IMR-90 (cell line): ENCODE results near the gene MAGEA8. TPM values are rescaled to one million over a fixed set of nuclear protein-coding genes. Genes with fewer than 3 reads are reported as not detected.

Experiments used
- ATAC-seq: fragments of 200-7000 bp; cut with Tn5 transposase; 2 replicates; pipeline ENCODE4 v1.9.1; 2020; ENCODE audit warnings: low read depth, mild to moderate bottlenecking, moderate library complexity
- BruUV-seq: library from RNA; stranded (reverse); fragments of 400-500 nt; replicated peaks from 2 replicates; lab custom pipeline; 2021; lab: Mats Ljungman, UMichigan
- CTCF ChIA-PET: fragments of 300-600 bp; formaldehyde crosslinking; extraction: SDS; loops from one replicate; lab custom pipeline; 2021; ENCODE audit warnings: antibody characterized with exemption; lab: Yijun Ruan, JAX
- POLR2A ChIA-PET: fragments of 300-600 bp; sonication (Branson Sonifier 250); formaldehyde crosslinking; loops from one replicate; lab custom pipeline; 2022; ENCODE audit warnings: antibody characterized with exemption; ENCODE audit not compliant: unreplicated experiment; lab: Charles Lee
- DNase-seq: peaks from one replicate; pipeline ENCODE4 v3.0.0; 2013
- H2AFZ ChIP-seq: replicated peaks from 2 replicates; pipeline ENCODE3; 2013; ENCODE audit warnings: low read length, mild to moderate bottlenecking; ENCODE audit not compliant: poor library complexity
- H2AK5ac ChIP-seq: 2 replicates; pipeline ENCODE4 v1.6.1; 2013; ENCODE audit warnings: low read depth, low read length, inconsistent platforms
- H2AK9ac ChIP-seq: replicated peaks from 2 replicates; pipeline ENCODE3; 2013; ENCODE audit warnings: mild to moderate bottlenecking, low read depth, low read length, moderate library complexity; ENCODE audit not compliant: poor library complexity
- H2BK120ac ChIP-seq: 2 replicates; pipeline ENCODE4 v1.6.1; 2013; ENCODE audit warnings: low read depth, low read length, inconsistent platforms
- H2BK15ac ChIP-seq: 3 replicates; pipeline ENCODE4 v1.6.1; 2013; ENCODE audit warnings: low read depth, low read length, inconsistent platforms
- H2BK20ac ChIP-seq: 2 replicates; pipeline ENCODE4 v1.6.1; 2013; ENCODE audit warnings: low read depth, mild to moderate bottlenecking, inconsistent platforms, low read length, moderate library complexity
- H2BK5ac ChIP-seq: 2 replicates; pipeline ENCODE4 v1.6.1; 2013; ENCODE audit warnings: mild to moderate bottlenecking, low read depth, low read length, inconsistent platforms; ENCODE audit not compliant: poor library complexity, severe bottlenecking
- H3K14ac ChIP-seq: replicated peaks from 2 replicates; pipeline ENCODE4 v1.6.1; 2013; ENCODE audit warnings: low read depth, low read length, inconsistent platforms
- H3K18ac ChIP-seq: 2 replicates; pipeline ENCODE4 v1.6.1; 2013; ENCODE audit warnings: low read depth, low read length, control low read depth
- H3K23ac ChIP-seq: 2 replicates; pipeline ENCODE4 v1.6.1; 2013; ENCODE audit warnings: low read depth, low read length, inconsistent platforms
- H3K27ac ChIP-seq: 2 replicates; pipeline ENCODE4 v1.5.1; 2013; ENCODE audit warnings: mild to moderate bottlenecking, control low read depth, low read length; ENCODE audit not compliant: insufficient read depth
- H3K27me3 ChIP-seq: 2 replicates; pipeline ENCODE4 v1.6.1; 2013; ENCODE audit warnings: low read length; ENCODE audit not compliant: control insufficient read depth, insufficient read depth
- H3K36me3 ChIP-seq: 2 replicates; pipeline ENCODE4 v1.6.1; 2013; ENCODE audit warnings: low read length, mixed read lengths; ENCODE audit not compliant: control insufficient read depth, insufficient read depth
- H3K4ac ChIP-seq: 2 replicates; pipeline ENCODE4 v1.6.1; 2013; ENCODE audit warnings: low read depth, low read length, inconsistent platforms
- H3K4me1 ChIP-seq: 2 replicates; pipeline ENCODE4 v1.6.1; 2013; ENCODE audit warnings: low read length, mixed read lengths; ENCODE audit not compliant: control insufficient read depth, insufficient read depth
- H3K4me2 ChIP-seq: 2 replicates; pipeline ENCODE4 v1.6.1; 2013; ENCODE audit warnings: low read depth, mild to moderate bottlenecking, control low read depth, low read length, moderate library complexity
- H3K4me3 ChIP-seq: 2 replicates; pipeline ENCODE4 v1.5.1; 2013; ENCODE audit warnings: low read depth, mild to moderate bottlenecking, control low read depth, low read length, moderate library complexity; ENCODE audit not compliant: insufficient read depth
- H3K56ac ChIP-seq: 2 replicates; pipeline ENCODE4 v1.6.1; 2013; ENCODE audit warnings: low read length, inconsistent platforms; ENCODE audit not compliant: insufficient read depth; ENCODE audit errors: extremely low read depth
- H3K79me1 ChIP-seq, 2 experiments: 2 replicates each; pipeline ENCODE4 v1.6.1; 2013; ENCODE audit warnings: low read length in 2 of 2, inconsistent platforms in 1 of 2, low read depth in 1 of 2
- H3K9ac ChIP-seq: 2 replicates; pipeline ENCODE4 v1.6.1; 2013; ENCODE audit warnings: low read depth, low read length, control low read depth
- H3K9me1 ChIP-seq: 2 replicates; pipeline ENCODE4 v1.6.1; 2013; ENCODE audit warnings: low read length, inconsistent platforms; ENCODE audit not compliant: insufficient read depth
- H3K9me3 ChIP-seq: 2 replicates; pipeline ENCODE4 v1.6.1; 2013; ENCODE audit warnings: low read length; ENCODE audit not compliant: control insufficient read depth, insufficient read depth
- H4K20me1 ChIP-seq: 2 replicates; pipeline ENCODE4 v1.6.1; 2013; ENCODE audit warnings: low read length, inconsistent platforms; ENCODE audit not compliant: insufficient read depth
- H4K5ac ChIP-seq: 2 replicates; pipeline ENCODE4 v1.6.1; 2013; ENCODE audit warnings: mild to moderate bottlenecking, low read depth, low read length, control low read depth
- H4K8ac ChIP-seq, 2 experiments: 2 replicates each; pipeline ENCODE4 v1.6.1; 2013; ENCODE audit warnings: low read depth in 2 of 2, low read length in 2 of 2, control low read depth in 1 of 2, inconsistent platforms in 1 of 2
- H4K91ac ChIP-seq: 2 replicates; pipeline ENCODE4 v1.6.1; 2013; ENCODE audit warnings: low read depth, low read length, inconsistent platforms; ENCODE audit not compliant: insufficient read depth
- CEBPB ChIP-seq: IDR thresholded peaks from 2 replicates; pipeline ENCODE4 v1.6.1; 2012; ENCODE audit warnings: low read depth, low read length, improper control_type of control experiment
- CHD1 ChIP-seq: IDR thresholded peaks from 2 replicates; pipeline ENCODE4 v1.6.1; 2012; ENCODE audit warnings: low read depth, low read length, improper control_type of control experiment
- MAFK ChIP-seq: IDR thresholded peaks from 2 replicates; pipeline ENCODE4 v1.6.1; 2012; ENCODE audit warnings: low read depth, low read length, improper control_type of control experiment
- MAZ ChIP-seq: IDR thresholded peaks from 2 replicates; pipeline ENCODE4 v1.6.1; 2012; ENCODE audit warnings: low read depth, mild to moderate bottlenecking, low read length, improper control_type of control experiment, moderate library complexity, borderline replicate concordance
- NFE2L2 ChIP-seq: fragments of 150-350 bp; IDR thresholded peaks from 2 replicates; pipeline ENCODE4 v1.6.1; 2016; ENCODE audit warnings: low read depth, mild to moderate bottlenecking, low read length
- POLR2A ChIP-seq: IDR thresholded peaks from 2 replicates; pipeline ENCODE4 v1.6.1; 2012; ENCODE audit warnings: mild to moderate bottlenecking, low read depth, low read length
- RCOR1 ChIP-seq: IDR thresholded peaks from 2 replicates; pipeline ENCODE4 v1.6.1; 2012; ENCODE audit warnings: mild to moderate bottlenecking, low read length, improper control_type of control experiment; ENCODE audit not compliant: insufficient replicate concordance
- RFX5 ChIP-seq: IDR thresholded peaks from 2 replicates; pipeline ENCODE4 v1.8.0; 2012; ENCODE audit warnings: low read depth, mild to moderate bottlenecking, low read length, moderate library complexity
- SMC3 ChIP-seq: fragments of 150-350 bp; IDR thresholded peaks from 2 replicates; pipeline ENCODE4 v1.6.1; 2016; ENCODE audit warnings: low read depth, mild to moderate bottlenecking, antibody characterized with exemption, low read length, moderate library complexity
- WGBS, 2 experiments: methylation state at CpG; one replicate each; pipeline versions ENCODE4 v1.1.5 to v1.1.7; 2013; ENCODE audit warnings: missing lambda C conversion rate in 2 of 2; ENCODE audit not compliant: insufficient read length in 1 of 2; ENCODE audit errors: extremely low coverage in 2 of 2; 5-methylcytosine and 5-hydroxymethylcytosine counted together
- dilution Hi-C: fragments of 300-500 bp; cut with HindIII; formaldehyde crosslinking; loops from one replicate; pipeline ENCODE4 v1.14.3; 2018; ENCODE audit warnings: low sequenced_read_pairs; ENCODE audit not compliant: unreplicated experiment
- in situ Hi-C: fragments of 300-500 bp; cut with MboI; formaldehyde crosslinking; loops from 3 replicates; pipeline ENCODE4 v1.14.3; 2019; ENCODE audit warnings: low sequenced_read_pairs, inconsistent platforms, mixed read lengths
- intact Hi-C: fragments of 100-400 bp; cut with micrococcal nuclease; formaldehyde crosslinking; loops from 2 replicates; pipeline ENCODE4 v1.10.0; 2022
- polyA plus RNA-seq, 3 experiments: library from polyadenylated mRNA; depleted of rRNA; stranded (reverse); fragments of >200 nt; gene quantifications; 2 replicates each; pipeline ENCODE4 v1.2.3, GENCODE V29; 2012; ENCODE audit warnings: low replicate concordance in 1 of 3
- total RNA-seq: library from RNA; depleted of rRNA; stranded (reverse); fragments of >200 nt; gene quantifications from 2 replicates; pipeline ENCODE4 v1.2.3, GENCODE V29; 2012
- TF ChIP-seq, protein P1 (sequence below): fragments of 150-350 bp; IDR thresholded peaks from 2 replicates; pipeline ENCODE4 v1.6.1; 2016; ENCODE audit warnings: low read depth, mild to moderate bottlenecking, low read length, moderate library complexity, borderline replicate concordance

Gene MAGEA8
- total and polyA plus RNA-seq, 2 of the 4 experiments (the other 2 are of a cell fraction): not detected

DNA sequence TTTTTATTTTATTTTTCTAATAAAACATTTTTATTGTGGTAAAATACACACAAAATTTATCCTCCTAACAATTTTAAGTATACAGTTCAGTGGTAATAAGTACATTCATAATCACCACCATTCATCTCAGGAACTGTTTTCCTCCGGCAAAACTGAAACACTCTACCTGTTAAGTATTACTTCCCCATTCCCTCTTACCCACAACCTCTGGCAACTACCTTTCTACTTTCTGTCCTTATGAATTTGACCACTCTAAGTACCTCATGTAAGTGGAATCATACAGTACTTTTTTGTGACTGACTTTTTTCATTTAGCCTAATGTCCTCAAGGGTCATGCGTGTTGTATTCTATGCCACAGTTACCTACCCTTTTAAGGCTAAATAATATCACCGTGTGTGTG lies 27.3 kb downstream of the MAGEA8 start:
- BruUV-seq: no TSS peak

More for the DNA sequence above, 27.3 kb downstream of the MAGEA8 start:
- no peak overlapping the region for H2BK120ac ChIP-seq
- H2BK20ac ChIP-seq: no peak overlapping the region
- ChIA-PET CTCF (no interaction called here), POLR2A (no interaction called here)
- H2AK5ac ChIP-seq: no peak overlapping the region
- H3K23ac ChIP-seq: no peak overlapping the region
- no peak overlapping the region for H3K18ac ChIP-seq
- H4K5ac ChIP-seq: no peak overlapping the region
- H3K9me3 ChIP-seq: no peaks in the 10 kb centered on the region
- no peaks in the 10 kb centered on the region for H4K20me1 ChIP-seq
- no peak overlapping the region for H3K14ac ChIP-seq
- no CpG with 5 or more reads among the region's 3 CpGs for WGBS, 2 experiments
- H3K79me1 ChIP-seq: no peaks in the 10 kb centered on the region
- TF ChIP-seq SMC3 (no peak), POLR2A (no peak), RFX5 (no peak), RCOR1 (no peak), CEBPB (no peak), MAFK (no peak), NFE2L2 (no peak), MAZ (no peak), CHD1 (no peak)
- TF ChIP-seq, protein P1, sequence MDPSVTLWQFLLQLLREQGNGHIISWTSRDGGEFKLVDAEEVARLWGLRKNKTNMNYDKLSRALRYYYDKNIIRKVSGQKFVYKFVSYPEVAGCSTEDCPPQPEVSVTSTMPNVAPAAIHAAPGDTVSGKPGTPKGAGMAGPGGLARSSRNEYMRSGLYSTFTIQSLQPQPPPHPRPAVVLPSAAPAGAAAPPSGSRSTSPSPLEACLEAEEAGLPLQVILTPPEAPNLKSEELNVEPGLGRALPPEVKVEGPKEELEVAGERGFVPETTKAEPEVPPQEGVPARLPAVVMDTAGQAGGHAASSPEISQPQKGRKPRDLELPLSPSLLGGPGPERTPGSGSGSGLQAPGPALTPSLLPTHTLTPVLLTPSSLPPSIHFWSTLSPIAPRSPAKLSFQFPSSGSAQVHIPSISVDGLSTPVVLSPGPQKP: no peak
- no peak overlapping the region for H3K56ac ChIP-seq
- no peak overlapping the region for H3K9ac ChIP-seq
- no peak for DNase-seq
- no peak overlapping the region for H2BK5ac ChIP-seq
- no peak overlapping the region for H4K8ac ChIP-seq
- no peak overlapping the region for H2AFZ ChIP-seq
- no peak overlapping the region for H2BK15ac ChIP-seq
- no peak overlapping the region for H2AK9ac ChIP-seq
- H3K4me1 ChIP-seq: no peaks in the 10 kb centered on the region
- H3K9me1 ChIP-seq: no peaks in the 10 kb centered on the region; the same call in 1 of the 2 replicates
- H3K4me2 ChIP-seq: no peak overlapping the region
- dilution Hi-C loops: no loop called here
- no peaks in the 10 kb centered on the region for H3K36me3 ChIP-seq
- no peaks in the 10 kb centered on the region for H3K27me3 ChIP-seq
- no peak overlapping the region for H3K27ac ChIP-seq
- H3K4me3 ChIP-seq: no peak overlapping the region
- intact Hi-C loops: no loop called here
- no peak overlapping the region for H4K91ac ChIP-seq
- H3K4ac ChIP-seq: no peak overlapping the region
- ATAC-seq: no peak
- in situ Hi-C loops: no loop called here
